C4-2B (cell line): ENCODE measurements around the gene RELN.

Experiments
- H3K27ac ChIP-seq: fragments of 450-650 bp; 2 replicates; pipeline ENCODE4 v1.5.1; 2017
- ZFX ChIP-seq: fragments of 450-650 bp; IDR thresholded peaks from 2 replicates; pipeline ENCODE4 v1.6.1; 2017
- TF ChIP-seq, protein P1 (sequence below): fragments of 450-650 bp; conservative IDR thresholded peaks from 2 replicates; pipeline ENCODE4 v1.5.1; 2017; ENCODE audit warnings: mild to moderate bottlenecking

Gene RELN

DNA sequence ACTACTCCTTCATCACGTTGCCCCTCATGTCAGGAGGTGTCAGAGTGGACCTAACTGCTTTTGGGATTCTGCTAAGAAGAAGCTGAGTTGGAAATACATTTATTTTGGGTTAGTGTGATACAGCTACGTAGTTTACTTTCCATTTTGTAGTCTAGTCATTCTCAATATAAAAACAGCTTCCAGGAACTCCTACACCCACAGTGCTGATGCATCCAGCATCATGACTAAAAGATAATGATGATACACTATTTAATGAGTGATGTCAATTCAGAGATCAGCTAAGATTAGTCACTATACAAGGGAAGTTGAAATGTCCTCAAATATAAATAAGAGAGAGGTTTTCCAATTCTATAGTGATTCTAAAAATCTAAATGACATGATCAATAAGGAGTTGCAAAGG is 279.2 kb downstream of the RELN start:
- TF ChIP-seq, protein P1, sequence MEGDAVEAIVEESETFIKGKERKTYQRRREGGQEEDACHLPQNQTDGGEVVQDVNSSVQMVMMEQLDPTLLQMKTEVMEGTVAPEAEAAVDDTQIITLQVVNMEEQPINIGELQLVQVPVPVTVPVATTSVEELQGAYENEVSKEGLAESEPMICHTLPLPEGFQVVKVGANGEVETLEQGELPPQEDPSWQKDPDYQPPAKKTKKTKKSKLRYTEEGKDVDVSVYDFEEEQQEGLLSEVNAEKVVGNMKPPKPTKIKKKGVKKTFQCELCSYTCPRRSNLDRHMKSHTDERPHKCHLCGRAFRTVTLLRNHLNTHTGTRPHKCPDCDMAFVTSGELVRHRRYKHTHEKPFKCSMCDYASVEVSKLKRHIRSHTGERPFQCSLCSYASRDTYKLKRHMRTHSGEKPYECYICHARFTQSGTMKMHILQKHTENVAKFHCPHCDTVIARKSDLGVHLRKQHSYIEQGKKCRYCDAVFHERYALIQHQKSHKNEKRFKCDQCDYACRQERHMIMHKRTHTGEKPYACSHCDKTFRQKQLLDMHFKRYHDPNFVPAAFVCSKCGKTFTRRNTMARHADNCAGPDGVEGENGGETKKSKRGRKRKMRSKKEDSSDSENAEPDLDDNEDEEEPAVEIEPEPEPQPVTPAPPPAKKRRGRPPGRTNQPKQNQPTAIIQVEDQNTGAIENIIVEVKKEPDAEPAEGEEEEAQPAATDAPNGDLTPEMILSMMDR: no peak
- no peak for TF ChIP-seq ZFX
- H3K27ac ChIP-seq: no peak overlapping the region

DNA sequence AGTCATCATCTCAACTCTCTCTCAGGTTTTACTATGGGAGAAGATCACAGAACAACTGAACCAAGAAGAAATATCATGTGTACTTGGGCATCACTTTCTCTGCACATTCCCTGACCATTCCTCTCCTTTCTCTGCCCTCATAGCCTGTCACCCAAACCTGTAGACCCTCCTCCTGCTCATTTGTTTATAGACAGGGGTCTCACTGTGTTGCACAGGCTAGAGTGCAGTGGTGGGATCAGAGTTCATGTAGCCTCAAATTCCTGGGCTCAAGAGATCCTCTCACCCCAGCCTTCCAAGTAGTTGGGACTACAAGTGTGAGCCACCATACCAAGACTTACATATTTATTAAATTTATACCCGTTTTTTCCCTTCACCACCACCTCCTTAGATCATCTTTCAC is 282.7 kb downstream of the RELN start:
- H3K27ac ChIP-seq: no peak overlapping the region
- TF ChIP-seq, protein P1: no peak
- TF ChIP-seq ZFX: no peak

DNA sequence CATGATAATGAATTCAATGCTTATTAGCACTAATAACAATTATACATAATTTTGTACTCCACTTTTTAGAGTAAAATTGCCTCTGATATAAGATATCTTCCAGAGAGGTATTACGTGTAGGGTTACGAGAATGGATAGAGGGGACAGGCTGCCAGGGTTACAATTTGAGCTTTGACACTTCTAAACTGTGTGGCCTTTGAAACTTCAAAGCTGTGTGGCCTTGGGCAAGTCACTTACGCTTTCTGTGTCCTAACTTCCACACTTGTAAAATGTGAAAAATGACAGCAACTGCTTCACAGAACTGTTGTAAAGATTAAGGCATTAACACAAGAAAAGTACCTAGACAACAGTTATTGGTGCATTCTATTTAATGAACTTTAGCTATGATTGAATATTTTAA is 283.9 kb downstream of the RELN start:
- TF ChIP-seq, protein P1: no peak
- TF ChIP-seq ZFX: no peak
- H3K27ac ChIP-seq: no peak overlapping the region

DNA sequence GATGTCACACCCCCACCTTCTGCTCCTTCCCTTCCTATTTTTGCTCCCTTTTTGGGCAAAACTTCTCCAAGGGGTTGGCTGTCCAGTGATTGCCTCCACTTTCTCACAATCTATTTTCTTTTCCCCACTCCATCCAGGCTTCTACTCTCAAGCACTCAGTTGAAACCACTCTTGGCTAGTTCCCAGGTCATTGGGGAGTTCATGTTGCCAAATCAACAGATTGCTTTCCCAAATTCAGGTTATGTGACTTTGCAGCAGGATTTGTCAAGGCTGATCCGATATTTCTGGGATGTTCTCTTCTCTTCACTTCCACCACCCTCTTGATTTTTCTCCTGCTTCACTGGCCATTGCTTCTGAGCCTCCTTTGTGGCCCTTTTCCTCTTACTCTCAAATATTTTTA is 284.8 kb downstream of the RELN start:
- no peak overlapping the region for H3K27ac ChIP-seq
- TF ChIP-seq, protein P1: no peak
- no peak for TF ChIP-seq ZFX

DNA sequence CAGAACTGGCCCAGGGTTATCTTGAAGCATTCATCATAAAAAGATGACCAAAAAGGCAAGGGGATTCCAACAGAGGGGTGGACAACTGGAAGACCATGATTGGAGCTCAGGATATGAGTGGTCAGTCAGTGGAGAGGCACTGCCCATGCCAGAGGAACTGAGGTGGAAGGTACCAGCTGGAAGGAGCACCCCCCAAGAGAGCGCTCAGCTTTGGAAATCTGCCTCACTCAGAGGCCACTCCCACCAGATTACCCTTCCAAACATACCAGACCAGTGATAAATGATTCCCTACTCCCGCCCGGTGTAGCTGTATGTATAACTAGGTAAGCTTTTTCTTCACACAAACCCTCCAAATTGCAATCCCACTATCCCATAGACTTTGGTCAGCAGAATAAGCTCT is 286.5 kb downstream of the RELN start:
- H3K27ac ChIP-seq: no peak overlapping the region
- TF ChIP-seq, protein P1: no peak
- TF ChIP-seq ZFX: no peak

DNA sequence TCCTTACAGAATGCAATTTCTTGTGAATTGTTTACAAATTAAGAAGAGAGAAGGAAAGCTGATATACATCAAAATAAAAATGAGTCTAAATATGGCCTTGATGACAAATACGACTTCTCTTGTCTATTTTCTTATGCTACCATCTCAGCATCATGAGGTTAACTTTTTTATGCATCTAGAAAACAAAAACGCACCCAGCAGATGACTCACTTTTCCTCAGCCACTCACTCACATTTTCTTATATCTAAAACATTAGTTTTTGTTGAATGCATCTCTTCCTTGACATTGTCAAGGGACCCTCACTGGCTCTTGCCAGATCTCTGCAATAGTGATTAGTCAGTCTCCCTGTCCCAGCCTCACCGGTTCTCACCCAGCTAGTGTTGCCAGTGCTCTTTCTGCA is 287.0 kb downstream of the RELN start:
- no peak for TF ChIP-seq ZFX
- TF ChIP-seq, protein P1: no peak
- H3K27ac ChIP-seq: no peak overlapping the region

DNA sequence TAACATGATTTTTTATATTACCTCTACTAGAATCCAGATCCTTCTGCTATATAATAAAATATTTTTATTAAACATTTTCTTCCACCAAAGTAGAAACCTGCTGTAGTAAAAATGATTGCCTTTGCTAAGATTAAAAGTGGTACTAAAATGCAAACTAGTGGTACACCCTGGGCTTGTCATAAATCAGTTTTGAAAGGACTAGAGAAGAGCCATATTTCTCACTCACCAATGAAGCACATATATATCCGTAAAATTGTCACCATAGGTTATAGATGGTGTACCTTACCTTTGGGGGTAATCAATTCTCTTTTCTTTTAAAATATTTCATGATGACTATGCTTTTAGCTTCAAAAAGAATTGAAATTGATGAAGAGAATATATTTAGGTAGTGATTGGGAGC is 290.4 kb downstream of the RELN start:
- H3K27ac ChIP-seq: no peak overlapping the region
- TF ChIP-seq, protein P1: no peak
- no peak for TF ChIP-seq ZFX
